ENCODE data around the gene MYL4. TPM values are rescaled to one million over a fixed set of nuclear protein-coding genes. Genes with fewer than 3 reads are reported as not detected.

Gene MYL4
- polyA plus RNA-seq, 1 of the 3 experiments (the other 2 are of a cell fraction), result not detected

DNA sequence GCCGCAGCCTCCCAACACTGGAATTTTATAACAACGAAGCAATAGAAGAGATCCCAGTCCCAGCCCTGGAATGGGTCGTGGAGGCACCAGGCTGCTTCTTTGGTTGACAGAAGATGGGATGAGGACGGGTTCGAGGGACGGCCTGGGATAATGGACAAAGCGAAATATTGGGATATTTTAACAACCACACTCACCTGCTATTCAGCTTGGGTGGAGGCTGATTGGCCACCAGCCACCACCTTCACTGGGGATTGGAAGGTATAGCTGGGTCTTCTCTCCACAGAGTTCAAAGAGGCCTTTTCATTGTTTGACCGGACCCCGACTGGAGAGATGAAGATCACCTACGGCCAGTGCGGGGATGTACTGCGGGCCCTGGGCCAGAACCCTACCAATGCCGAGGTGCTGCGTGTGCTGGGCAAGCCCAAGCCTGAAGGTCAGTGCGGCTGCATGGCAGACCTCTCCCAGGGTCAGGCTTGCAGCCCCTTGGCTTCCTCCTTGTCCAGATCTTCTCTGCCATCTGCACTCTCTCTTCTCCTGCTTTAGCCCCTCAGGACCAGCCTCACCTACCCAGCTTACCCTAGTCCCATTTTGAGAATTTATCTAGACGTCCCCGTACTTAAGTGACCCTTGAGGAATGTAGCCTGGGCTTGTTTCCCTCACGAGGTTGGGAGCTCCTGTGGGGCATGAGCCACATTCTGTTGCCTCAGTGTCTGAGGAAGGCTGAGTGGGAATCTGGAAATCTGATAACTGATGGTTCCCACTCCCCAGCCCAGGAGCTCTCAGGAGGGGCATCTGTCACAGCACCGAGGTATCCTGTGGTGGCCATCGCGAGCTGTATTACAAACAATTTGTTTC is 10.7 kb downstream of the MYL4 start:
- WGBS (ENCODE audit: low lambda C conversion rate), result 91% methylated on average over 21 of the region's 21 CpGs
- Histone ChIP-seq H3K9ac (no peak overlapping the region), H3K79me2 (ENCODE audit: insufficient read depth) (no peaks in the 10 kb centered on the region), H4K20me1 (ENCODE audit: insufficient read depth) (no peaks in the 10 kb centered on the region), H3K9me2 (no peaks in the 10 kb centered on the region), H3K27ac (ENCODE audit: low read depth in 2 of 2, low read length in 1 of 2) (no peak overlapping the region), H3K27me3 (ENCODE audit: insufficient read depth) (no peaks in the 10 kb centered on the region), H3K4me3 (ENCODE audit: low read depth in 2 of 2, low read length in 1 of 2) (no peak overlapping the region), H3K4me2 (no peak overlapping the region), H3K36me3 (replicated peaks in 1 of 2; ENCODE audit: control insufficient read depth in 1 of 2, insufficient read depth in 2 of 2, low read length in 1 of 2) (no peaks in the 10 kb centered on the region), H3K4me1 (ENCODE audit: control insufficient read depth in 1 of 2, insufficient read depth in 2 of 2, low read depth in 1 of 2, low read length in 1 of 2) (peaks cover 4 to 5% of the 10 kb centered on the region in 2 experiments; a peak in 2 of 4 replicates), H2AFZ (ENCODE audit: low read depth) (no peak overlapping the region), H3F3A (replicated peaks; ENCODE audit: insufficient read depth) (peaks cover 2% of the 10 kb centered on the region), H3K9me3 (no peaks in the 10 kb centered on the region)
- ChIA-PET POLR2A (no interaction called here), CTCF (interaction anchor here (0.7 to 8.6 kb wide), 7 partner anchors 10 to 396 kb away, joined by 3 to 57 read pairs (median 5); partner anchors contain the start of gene MYL4)
- no peak for DNase-seq
- TF ChIP-seq, protein P1, sequence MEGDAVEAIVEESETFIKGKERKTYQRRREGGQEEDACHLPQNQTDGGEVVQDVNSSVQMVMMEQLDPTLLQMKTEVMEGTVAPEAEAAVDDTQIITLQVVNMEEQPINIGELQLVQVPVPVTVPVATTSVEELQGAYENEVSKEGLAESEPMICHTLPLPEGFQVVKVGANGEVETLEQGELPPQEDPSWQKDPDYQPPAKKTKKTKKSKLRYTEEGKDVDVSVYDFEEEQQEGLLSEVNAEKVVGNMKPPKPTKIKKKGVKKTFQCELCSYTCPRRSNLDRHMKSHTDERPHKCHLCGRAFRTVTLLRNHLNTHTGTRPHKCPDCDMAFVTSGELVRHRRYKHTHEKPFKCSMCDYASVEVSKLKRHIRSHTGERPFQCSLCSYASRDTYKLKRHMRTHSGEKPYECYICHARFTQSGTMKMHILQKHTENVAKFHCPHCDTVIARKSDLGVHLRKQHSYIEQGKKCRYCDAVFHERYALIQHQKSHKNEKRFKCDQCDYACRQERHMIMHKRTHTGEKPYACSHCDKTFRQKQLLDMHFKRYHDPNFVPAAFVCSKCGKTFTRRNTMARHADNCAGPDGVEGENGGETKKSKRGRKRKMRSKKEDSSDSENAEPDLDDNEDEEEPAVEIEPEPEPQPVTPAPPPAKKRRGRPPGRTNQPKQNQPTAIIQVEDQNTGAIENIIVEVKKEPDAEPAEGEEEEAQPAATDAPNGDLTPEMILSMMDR (IDR thresholded peaks at IDR 0.05), result no peak
- TF ChIP-seq RXRA (IDR thresholded peaks at IDR 0.05; ENCODE audit: borderline replicate concordance, low read depth) (no peak), MXI1 (IDR thresholded peaks at IDR 0.05; ENCODE audit: low read depth, low read length) (no peak), JUND (IDR thresholded peaks at IDR 0.05) (no peak), GABPA (IDR thresholded peaks at IDR 0.05; ENCODE audit: low read depth) (no peak), FOXJ3 (CRISPR knock-in tag; IDR thresholded peaks at IDR 0.05) (no peak), MEF2A (IDR thresholded peaks at IDR 0.05; ENCODE audit: borderline replicate concordance, low read depth) (no peak), EZH2phosphoT487 (IDR thresholded peaks at IDR 0.05; ENCODE audit: borderline replicate concordance, low read depth) (no peak), RFX5 (IDR thresholded peaks at IDR 0.05; ENCODE audit: low read length) (no peak), CHD2 (IDR thresholded peaks at IDR 0.05; ENCODE audit: low read length, partially characterized antibody) (no peak), FOXM1 (IDR thresholded peaks at IDR 0.05; ENCODE audit: low read depth) (no peak), SIN3A (IDR thresholded peaks at IDR 0.05; ENCODE audit: borderline replicate concordance, low read depth, low read length) (no peak), NRF1 (IDR thresholded peaks at IDR 0.05; ENCODE audit: low read depth, low read length) (no peak), YY1 (IDR thresholded peaks at IDR 0.05; ENCODE audit: low read depth) (no peak)
- TF ChIP-seq, protein P2, sequence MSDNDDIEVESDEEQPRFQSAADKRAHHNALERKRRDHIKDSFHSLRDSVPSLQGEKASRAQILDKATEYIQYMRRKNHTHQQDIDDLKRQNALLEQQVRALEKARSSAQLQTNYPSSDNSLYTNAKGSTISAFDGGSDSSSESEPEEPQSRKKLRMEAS (IDR thresholded peaks at IDR 0.05; ENCODE audit: low read depth), result no peak
- TF ChIP-seq, protein P3, sequence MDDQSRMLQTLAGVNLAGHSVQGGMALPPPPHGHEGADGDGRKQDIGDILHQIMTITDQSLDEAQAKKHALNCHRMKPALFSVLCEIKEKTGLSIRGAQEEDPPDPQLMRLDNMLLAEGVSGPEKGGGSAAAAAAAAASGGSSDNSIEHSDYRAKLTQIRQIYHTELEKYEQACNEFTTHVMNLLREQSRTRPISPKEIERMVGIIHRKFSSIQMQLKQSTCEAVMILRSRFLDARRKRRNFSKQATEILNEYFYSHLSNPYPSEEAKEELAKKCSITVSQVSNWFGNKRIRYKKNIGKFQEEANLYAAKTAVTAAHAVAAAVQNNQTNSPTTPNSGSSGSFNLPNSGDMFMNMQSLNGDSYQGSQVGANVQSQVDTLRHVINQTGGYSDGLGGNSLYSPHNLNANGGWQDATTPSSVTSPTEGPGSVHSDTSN (IDR thresholded peaks at IDR 0.05), result no peak
- TF ChIP-seq, protein P4, sequence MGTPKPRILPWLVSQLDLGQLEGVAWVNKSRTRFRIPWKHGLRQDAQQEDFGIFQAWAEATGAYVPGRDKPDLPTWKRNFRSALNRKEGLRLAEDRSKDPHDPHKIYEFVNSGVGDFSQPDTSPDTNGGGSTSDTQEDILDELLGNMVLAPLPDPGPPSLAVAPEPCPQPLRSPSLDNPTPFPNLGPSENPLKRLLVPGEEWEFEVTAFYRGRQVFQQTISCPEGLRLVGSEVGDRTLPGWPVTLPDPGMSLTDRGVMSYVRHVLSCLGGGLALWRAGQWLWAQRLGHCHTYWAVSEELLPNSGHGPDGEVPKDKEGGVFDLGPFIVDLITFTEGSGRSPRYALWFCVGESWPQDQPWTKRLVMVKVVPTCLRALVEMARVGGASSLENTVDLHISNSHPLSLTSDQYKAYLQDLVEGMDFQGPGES (IDR thresholded peaks at IDR 0.05; ENCODE audit: low read depth, low read length), result no peak
- TF ChIP-seq, protein P5, sequence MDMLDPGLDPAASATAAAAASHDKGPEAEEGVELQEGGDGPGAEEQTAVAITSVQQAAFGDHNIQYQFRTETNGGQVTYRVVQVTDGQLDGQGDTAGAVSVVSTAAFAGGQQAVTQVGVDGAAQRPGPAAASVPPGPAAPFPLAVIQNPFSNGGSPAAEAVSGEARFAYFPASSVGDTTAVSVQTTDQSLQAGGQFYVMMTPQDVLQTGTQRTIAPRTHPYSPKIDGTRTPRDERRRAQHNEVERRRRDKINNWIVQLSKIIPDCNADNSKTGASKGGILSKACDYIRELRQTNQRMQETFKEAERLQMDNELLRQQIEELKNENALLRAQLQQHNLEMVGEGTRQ (IDR thresholded peaks at IDR 0.05; ENCODE audit: borderline replicate concordance, low read depth, low read length), result no peak
- TF ChIP-seq, protein P6, sequence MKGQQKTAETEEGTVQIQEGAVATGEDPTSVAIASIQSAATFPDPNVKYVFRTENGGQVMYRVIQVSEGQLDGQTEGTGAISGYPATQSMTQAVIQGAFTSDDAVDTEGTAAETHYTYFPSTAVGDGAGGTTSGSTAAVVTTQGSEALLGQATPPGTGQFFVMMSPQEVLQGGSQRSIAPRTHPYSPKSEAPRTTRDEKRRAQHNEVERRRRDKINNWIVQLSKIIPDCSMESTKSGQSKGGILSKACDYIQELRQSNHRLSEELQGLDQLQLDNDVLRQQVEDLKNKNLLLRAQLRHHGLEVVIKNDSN (IDR thresholded peaks at IDR 0.05; ENCODE audit: borderline replicate concordance, low read depth), result no peak
- TF ChIP-seq, protein P7, sequence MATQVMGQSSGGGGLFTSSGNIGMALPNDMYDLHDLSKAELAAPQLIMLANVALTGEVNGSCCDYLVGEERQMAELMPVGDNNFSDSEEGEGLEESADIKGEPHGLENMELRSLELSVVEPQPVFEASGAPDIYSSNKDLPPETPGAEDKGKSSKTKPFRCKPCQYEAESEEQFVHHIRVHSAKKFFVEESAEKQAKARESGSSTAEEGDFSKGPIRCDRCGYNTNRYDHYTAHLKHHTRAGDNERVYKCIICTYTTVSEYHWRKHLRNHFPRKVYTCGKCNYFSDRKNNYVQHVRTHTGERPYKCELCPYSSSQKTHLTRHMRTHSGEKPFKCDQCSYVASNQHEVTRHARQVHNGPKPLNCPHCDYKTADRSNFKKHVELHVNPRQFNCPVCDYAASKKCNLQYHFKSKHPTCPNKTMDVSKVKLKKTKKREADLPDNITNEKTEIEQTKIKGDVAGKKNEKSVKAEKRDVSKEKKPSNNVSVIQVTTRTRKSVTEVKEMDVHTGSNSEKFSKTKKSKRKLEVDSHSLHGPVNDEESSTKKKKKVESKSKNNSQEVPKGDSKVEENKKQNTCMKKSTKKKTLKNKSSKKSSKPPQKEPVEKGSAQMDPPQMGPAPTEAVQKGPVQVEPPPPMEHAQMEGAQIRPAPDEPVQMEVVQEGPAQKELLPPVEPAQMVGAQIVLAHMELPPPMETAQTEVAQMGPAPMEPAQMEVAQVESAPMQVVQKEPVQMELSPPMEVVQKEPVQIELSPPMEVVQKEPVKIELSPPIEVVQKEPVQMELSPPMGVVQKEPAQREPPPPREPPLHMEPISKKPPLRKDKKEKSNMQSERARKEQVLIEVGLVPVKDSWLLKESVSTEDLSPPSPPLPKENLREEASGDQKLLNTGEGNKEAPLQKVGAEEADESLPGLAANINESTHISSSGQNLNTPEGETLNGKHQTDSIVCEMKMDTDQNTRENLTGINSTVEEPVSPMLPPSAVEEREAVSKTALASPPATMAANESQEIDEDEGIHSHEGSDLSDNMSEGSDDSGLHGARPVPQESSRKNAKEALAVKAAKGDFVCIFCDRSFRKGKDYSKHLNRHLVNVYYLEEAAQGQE (IDR thresholded peaks at IDR 0.05; ENCODE audit: low read depth, low read length), result no peak
